ENCODE results near the gene HNRNPK. TPM values are rescaled to one million over a fixed set of nuclear protein-coding genes. Genes with fewer than 3 reads are reported as not detected.
A peak's percentile ranks its signal among the peaks of the same experiment; 100 is the strongest.
"Not testable (repeated sequence)": the region's sequence is repeated elsewhere in the genome, so short reads cannot be mapped to it uniquely, and the experiment has no call there.

HNRNPK gene
- total and polyA plus RNA-seq, 10 of the 15 experiments (the other 5 are each of a cell fraction or from before 2014, with no cell fraction given), result 235 to 970 (median 652) TPM

- TF ChIP-seq EGR1 (IDR thresholded peaks at IDR 0.05; ENCODE audit: borderline replicate concordance in 1 of 2, low read depth in 2 of 2, low read length in 2 of 2), result no peak
- no peak for TF ChIP-seq MXI1 (IDR thresholded peaks at IDR 0.05; ENCODE audit: low read depth, low read length)
- TF ChIP-seq TAF1 (IDR thresholded peaks at IDR 0.05; ENCODE audit: borderline replicate concordance, low read depth, low read length), result no peak
- no peak for TF ChIP-seq CBX3 (IDR thresholded peaks at IDR 0.05; ENCODE audit: borderline replicate concordance, low read depth)
- no peak for TF ChIP-seq YBX1 (IDR thresholded peaks at IDR 0.05)
- TF ChIP-seq FOXK2 (IDR thresholded peaks at IDR 0.05), result no peak
- TF ChIP-seq RAD21 (IDR thresholded peaks at IDR 0.05; ENCODE audit: insufficient read depth, low read depth, low read length), result no peak
- TF ChIP-seq GATAD2B (conservative IDR thresholded peaks at IDR 0.05; ENCODE audit: low read depth), result peak; percentile 55; the same call in 1 of the 2 replicates
- TF ChIP-seq NR2C1 (IDR thresholded peaks at IDR 0.05), result no peak
- no peak for TF ChIP-seq WRNIP1 (IDR thresholded peaks at IDR 0.05; ENCODE audit: borderline replicate concordance, low read depth, low read length)
- TF ChIP-seq CHD1 (IDR thresholded peaks at IDR 0.05; ENCODE audit: low read depth, low read length), result no peak
- no peak for TF ChIP-seq MEF2A (IDR thresholded peaks at IDR 0.05; ENCODE audit: insufficient read depth, low read depth, low read length)
- no peak for TF ChIP-seq BRCA1 (IDR thresholded peaks at IDR 0.05; ENCODE audit: low read depth, low read length)
- TF ChIP-seq EED (IDR thresholded peaks at IDR 0.05; ENCODE audit: low read depth), result no peak
- TF ChIP-seq REST (IDR thresholded peaks at IDR 0.05; ENCODE audit: low read depth, low read length), result no peak
- no peak for TF ChIP-seq HDGF (IDR thresholded peaks at IDR 0.05)
- TF ChIP-seq SPI1 (IDR thresholded peaks at IDR 0.05; ENCODE audit: borderline replicate concordance, insufficient read depth, low read depth, low read length), result no peak
- TF ChIP-seq NBN (IDR thresholded peaks at IDR 0.05), result peak; percentile 58
- TF ChIP-seq ESRRA (IDR thresholded peaks at IDR 0.05; ENCODE audit: low read length), result no peak
- TF ChIP-seq BHLHE40 (IDR thresholded peaks at IDR 0.05; ENCODE audit: borderline replicate concordance in 1 of 2, low read depth in 2 of 2, low read length in 1 of 2), result peak in 1 of 2 experiments; percentile 22; a peak in 1 of 4 replicates
- no peak for TF ChIP-seq HSF1 (IDR thresholded peaks at IDR 0.05; ENCODE audit: low read depth, low read length)
- no peak for TF ChIP-seq MTA2 (IDR thresholded peaks at IDR 0.05; ENCODE audit: low read depth)
- no peak for TF ChIP-seq TBL1XR1 (IDR thresholded peaks at IDR 0.05; ENCODE audit: low read depth, low read length)
These were observed 24.0 kb downstream of the HNRNPK start (continued) for GRCh38 chr9:83956086-83956435.

DNA sequence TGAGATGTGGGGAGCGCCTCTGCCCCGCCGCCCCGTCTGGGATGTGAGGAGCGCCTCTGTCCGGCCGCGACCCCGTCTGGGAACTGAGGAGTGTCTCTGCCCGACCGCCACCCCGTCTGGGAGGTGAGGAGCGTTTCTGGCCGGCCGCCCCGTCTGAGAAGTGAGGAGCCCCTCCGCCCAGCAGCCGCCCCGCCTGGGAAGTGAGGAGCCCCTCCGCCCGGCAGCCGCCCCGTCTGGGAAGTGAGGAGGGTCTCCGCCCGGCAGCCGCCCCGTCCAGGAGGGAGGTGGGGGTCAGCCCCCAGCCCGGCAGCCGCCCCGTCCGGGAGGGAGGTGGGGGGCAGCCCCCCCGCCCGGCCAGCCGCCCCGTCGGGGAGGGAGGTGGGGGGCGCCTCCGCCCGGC lies 31.9 kb downstream of the HNRNPK start:
- in situ Hi-C loops (cut with MboI); ATAC-seq; CTCF ChIA-PET; H3K4me2 ChIP-seq (ENCODE audit: control insufficient read depth, insufficient read depth); SMC1A ChIA-PET (ENCODE audit: uncharacterized antibody, unreplicated experiment); FAIRE-seq; H3K27me3 ChIP-seq (replicated peaks in 1 of 2; ENCODE audit: control insufficient read depth in 2 of 2, insufficient read depth in 2 of 2, low read length in 1 of 2); H3K9me3 ChIP-seq (replicated peaks; ENCODE audit: control insufficient read depth, insufficient read depth, low read length); H3K4me3 ChIP-seq; DNase-seq (ENCODE audit: low read depth, low spot score); H2AFZ ChIP-seq (ENCODE audit: control insufficient read depth, low read depth, low read length); H3K4me1 ChIP-seq (ENCODE audit: control insufficient read depth, insufficient read depth, low read length); intact Hi-C loops (cut with micrococcal nuclease; ENCODE audit: unreplicated experiment); H3K79me2 ChIP-seq (ENCODE audit: control insufficient read depth, insufficient read depth, low read length); H3K36me3 ChIP-seq (ENCODE audit: control insufficient read depth in 2 of 2, insufficient read depth in 2 of 2, low read length in 1 of 2); POLR2A ChIA-PET; H3K27ac ChIP-seq (ENCODE audit: control insufficient read depth, insufficient read depth); H3K9ac ChIP-seq (ENCODE audit: control insufficient read depth, insufficient read depth, low read length); H4K20me1 ChIP-seq (ENCODE audit: control insufficient read depth, insufficient read depth); BruUV-seq (replicated peaks); RAD21 ChIA-PET (ENCODE audit: unreplicated experiment): not testable (repeated sequence)
- WGBS (ENCODE audit: insufficient coverage, insufficient replicate concordance, low lambda C conversion rate, missing lambda C conversion rate), result 96% methylated on average over 9 of the region's 39 CpGs
